SKM-1 treated with dmso at 0.1 percent for 144 hours (cell line): ENCODE measurements around the gene GMPR2.
A peak's percentile ranks its signal among the peaks of the same experiment; 100 is the strongest.
"Not testable (repeated sequence)": the region's sequence is repeated elsewhere in the genome, so short reads cannot be mapped to it uniquely, and the experiment has no call there.

Experiments
- DNase-seq: peaks from one replicate; lab custom pipeline; 2025; ENCODE audit not compliant: unreplicated experiment; lab: John Stamatoyannopoulos, UW

The GMPR2 gene

DNA sequence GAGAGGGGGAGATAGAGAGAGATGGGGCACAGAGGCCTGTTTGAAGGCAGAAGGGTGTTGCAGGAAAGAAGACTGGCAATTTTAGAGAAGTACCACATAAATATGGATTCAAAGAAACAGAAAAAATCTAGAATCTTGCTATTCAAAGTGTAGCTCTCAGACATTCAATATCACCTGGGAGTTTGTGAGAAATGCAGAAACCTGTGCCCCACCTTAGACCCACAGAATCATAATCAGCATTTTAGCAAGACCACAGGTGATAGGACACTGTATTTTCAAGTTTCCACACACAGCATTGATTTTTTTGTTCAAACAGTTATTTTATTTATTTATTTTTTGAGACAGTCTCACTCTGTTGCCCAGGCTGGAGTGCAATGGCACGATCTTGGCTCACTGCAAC is 3.8 kb upstream of the GMPR2 start:
- no peak for DNase-seq

DNA sequence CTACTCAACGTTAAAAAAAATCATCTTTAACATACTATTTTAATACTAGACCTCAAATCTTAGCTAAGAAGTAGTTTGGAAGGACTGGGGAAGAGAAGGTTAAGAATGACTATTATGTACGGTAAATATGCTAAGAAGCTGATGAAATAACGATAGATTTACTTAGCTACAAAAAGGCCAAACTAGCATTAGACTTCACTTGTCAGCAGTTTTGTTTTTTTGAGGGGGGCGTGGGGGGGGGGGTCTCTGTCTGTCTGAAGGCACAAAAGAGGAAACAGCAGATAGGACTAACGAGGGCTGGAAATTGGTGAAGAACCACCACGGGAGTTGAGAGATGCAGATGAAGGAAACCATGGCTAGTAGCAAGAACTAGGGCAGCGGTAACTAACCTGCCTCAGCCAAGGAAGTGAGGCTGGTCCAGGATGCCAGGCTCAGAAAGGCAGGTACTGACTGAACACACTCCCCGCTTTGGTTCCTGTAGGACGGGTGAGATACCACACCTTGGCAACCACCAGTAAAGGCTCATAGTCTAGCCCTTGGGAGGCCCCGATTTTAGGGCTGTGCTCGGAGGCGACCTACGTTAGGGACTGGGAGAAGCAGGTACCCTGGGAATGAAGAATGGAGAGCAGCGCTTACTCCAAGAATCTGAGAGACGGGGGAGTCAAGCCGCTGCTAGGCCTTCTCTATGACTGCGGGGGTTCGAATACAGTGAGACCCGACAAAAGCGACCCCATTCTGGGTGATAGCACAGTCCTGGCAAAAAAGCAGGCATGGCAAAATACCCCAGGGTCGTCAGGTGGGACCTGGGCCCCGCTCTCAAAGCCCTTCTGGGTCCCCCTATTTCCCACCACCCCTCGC is 1.2 kb upstream of the GMPR2 start:
- no peak for DNase-seq

DNA sequence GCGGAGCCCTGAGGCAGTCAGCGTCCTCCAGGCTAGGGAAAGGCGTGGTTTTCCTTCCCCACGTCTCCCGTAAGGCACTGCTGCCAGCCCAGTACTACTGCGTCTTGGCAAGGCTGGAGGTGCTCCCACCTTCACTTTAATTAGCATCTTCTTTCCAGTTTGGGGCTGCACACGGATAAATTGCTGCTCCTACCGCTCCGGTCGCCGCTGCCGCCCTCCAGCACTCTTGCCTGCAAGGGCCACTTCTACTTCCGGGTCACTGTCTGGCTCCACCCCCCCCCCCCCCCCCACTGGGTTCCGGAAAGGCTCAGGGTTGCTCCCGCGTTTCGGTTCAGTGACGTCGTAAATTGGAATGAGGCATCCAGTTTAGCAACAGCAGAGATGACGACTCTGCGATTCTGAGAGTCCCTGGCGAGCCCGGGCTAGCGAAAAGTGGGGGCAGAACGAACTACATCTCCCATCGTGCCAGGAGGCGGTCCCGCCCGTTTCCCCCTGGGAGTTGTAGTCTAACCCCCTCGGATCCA is 546 bp upstream of the GMPR2 start, which contains the start of gene NEDD8:
TSS of gene NEDD8 (minus strand) at position 247 of the 524 bp plus-strand sequence. CDS start at position 147, 100 bp downstream.
- DNase-seq = peak; percentile 55

DNA sequence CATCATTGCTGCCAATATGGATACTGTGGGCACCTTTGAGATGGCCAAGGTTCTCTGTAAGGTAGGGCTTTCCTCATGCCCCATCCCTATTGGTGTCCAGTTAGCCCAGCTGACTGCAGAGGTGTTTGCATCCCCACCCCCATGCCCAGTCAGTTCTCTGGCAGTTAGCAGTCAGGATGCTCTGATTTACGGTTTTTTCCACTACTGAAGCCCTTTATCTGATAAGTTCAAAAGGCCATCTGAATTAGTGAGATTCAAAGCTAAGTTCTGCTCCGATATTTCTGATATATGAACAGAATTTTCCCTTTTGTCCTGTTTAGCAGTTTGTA is 773 bp downstream of the GMPR2 start:
- DNase-seq = no peak

DNA sequence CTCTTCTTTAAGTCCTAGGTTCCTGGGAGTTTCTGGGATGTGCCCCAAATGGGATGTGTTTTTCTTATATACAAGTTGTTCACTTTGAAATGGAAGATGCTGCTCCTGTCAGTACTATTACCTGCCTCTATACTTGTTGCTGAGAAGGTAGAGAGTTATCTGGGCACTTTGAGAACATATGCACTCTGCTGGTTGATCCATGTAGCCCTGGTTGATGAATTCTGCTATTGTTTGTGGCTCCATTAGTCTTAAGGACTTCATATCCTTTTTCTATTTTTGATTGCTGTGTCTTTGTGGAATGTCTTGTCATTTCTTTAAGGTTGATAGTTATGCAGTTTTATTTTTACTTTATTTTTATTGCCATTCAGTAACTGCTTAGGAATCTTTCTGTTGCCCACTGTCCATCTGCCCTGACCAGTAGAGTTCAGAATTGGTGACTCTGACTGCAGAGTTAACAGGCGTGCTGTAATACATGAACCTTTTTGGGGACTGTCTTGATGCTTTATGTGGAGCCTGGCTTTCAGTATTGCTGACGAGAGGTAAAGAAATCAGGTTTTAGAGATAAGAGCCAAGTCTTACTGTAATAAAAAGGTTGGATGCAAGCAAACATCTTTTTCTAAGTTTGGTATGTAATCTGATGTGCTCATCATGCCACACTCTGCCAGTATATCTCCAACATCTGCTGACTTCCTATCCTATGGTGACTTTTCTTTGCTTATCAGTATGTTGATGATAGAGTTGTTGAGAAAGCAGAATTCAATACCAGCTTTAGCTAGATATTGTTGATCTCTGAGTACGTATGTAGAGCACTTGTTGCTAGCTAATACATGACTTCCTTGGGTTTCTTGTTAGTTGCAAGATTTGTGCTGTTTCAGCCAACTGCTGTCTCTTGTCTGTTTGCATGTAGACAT is 1.6 kb downstream of the GMPR2 start:
- DNase-seq = no peak

DNA sequence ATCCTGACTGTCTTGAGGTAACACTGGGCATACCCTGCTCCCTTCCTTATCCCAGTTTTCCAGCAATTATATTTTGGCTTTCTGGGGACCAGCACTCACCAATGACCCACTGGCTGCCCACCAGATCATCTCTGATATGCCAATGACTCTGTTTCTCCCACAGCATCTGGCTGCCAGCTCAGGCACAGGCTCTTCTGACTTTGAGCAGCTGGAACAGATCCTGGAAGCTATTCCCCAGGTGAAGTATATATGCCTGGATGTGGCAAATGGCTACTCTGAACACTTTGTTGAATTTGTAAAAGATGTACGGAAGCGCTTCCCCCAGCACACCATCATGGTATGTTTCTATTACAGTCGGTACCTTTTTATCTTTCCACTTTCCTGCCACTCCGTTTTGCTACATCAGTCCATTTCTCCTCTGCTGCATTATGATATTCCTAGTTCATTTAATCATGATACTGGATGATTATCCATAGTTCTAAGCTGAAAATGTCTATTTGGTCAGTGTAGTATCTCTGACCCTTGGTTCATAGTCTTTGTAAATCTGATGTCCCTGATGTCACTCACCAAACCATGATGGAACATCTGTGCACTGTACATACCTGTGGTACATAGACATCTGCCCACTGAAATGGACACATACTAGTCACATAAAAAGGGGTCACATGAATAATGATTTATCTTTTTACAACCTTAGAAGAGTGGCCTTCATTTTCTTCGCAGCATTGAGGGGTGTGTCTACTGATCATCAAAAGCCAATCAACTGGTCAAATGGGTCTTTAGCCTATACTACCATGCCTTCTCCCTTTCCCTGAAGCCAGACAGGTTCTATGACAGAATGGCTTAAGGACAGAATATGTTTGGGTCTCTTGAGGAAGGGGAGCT is 3.3 kb downstream of the GMPR2 start:
- DNase-seq = no peak

DNA sequence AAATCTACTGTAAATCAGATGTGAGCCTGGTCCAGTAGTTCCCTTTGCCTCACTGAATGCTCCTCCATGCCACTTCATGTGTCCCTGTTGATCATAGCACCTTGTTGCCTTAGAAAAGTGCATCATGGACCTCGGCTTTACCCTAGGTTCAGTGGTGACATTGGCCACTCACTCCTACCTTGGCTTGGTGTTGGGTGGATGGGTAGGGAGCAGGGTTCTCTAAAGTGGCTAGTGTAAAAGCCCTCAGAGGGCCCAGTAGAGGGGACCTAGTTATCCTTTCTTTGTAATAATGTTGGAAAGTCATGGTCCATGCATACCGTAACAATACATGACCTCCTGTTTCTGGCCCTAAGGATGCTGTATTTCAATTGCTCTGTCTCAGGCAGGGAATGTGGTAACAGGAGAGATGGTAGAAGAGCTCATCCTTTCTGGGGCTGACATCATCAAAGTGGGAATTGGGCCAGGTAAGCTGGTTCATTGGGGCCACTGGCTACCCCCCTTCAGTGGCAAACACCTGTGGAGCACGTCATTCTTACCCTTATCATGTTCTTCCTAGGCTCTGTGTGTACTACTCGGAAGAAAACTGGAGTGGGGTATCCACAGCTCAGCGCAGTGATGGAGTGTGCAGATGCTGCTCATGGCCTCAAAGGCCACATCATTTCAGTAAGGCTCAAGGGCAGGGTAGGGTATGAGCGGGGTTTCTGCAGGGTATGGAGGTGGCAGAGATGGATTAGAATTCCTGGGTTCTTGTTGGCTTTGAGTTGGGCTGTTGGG is 4.1 kb downstream of the GMPR2 start:
- DNase-seq = no peak

DNA sequence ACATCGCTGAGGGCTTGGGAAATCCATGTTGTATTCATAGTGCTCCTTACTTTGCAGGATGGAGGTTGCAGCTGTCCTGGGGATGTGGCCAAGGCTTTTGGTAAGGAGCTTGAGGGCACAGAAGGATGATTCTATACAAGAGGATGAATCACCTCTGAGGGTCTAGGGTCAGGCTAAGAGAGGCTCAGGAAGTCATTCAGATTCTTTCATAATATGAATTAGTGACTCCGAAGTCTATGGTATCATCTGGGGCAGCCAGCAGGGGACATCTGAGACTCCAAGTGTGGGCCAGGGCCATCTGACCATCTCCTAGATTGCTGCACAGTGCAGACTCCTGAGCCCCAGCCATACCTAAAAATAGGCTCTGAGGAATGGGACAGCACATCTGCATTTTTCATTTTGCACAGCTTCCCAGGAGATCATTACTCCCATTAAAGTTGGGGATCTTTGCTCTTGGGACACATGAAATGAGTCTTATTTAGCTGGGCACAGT is 4.8 kb downstream of the GMPR2 start:
- DNase-seq = no peak

DNA sequence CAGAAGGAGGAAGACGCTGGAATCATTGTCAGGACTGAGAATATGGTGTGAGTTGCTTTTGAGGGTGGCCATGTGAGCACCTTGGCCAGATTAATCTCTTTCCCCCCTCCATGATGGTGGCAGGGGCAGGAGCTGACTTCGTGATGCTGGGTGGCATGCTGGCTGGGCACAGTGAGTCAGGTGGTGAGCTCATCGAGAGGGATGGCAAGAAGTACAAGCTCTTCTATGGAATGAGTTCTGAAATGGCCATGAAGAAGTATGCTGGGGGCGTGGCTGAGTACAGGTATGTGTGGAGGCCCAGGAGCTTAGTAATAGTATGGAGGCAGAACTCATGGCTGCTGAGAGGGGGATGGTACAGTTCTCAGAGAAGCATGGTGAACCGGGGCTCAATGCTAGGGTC is 5.4 kb downstream of the GMPR2 start:
- DNase-seq = no peak

DNA sequence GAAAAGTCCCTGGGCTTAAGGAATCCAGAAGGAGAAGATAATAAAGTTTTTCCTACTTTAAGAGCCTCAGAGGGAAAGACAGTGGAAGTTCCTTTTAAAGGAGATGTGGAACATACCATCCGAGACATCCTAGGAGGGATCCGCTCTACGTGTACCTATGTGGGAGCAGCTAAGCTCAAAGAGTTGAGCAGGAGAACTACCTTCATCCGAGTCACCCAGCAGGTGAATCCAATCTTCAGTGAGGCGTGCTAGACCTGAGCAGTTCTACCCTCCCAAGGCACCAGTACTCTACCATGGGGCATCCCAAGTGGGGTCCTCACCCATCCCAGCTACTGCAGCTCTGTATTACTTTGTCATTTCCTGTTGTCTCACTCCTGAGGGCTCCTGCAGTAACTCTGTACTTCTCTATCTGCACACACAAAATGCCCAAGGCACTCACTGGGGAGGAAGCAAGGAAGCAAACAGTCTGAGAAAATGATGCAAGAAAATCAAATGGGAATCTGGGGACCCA is 5.9 kb downstream of the GMPR2 start:
- no peak for DNase-seq

DNA sequence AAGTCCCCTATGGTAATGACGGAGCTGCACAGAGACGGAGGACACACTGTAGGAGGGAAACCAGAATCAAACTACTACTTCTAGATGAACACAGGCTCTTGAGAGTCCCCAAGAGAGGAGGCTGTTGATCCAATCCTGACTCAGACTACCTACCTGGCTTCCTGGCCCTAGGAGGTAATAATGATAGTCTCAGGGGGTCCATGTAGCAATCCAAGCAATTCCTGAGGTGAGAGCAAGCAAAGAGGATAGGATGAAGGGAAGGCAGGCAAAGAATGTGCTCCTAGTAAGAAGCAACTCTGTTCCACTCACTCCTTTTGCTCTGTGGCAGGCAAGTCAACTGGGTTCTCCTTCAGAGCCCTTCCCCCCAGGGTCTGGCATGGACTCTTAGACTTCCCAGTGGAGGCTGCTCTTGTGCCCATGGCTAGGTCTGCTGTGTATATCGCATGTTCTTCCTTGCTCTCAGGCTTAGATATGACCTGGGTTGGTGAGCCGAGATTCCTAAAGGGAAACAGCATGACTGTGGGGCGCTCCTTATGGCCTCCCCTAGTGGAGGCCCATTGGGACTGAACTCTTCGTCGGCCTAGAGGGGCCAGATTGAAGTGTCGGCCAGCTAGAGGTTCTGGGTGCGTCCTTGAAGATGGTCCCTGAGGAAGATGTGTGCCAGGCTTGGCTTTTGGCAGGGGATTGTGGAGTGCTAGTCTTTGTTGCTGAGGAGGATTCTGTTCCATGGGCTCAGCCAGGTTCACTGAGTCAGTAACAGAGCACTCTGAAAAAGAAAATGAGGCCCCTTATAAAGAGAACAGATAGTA is 7.6 kb downstream of the GMPR2 start:
- DNase-seq = no peak

DNA sequence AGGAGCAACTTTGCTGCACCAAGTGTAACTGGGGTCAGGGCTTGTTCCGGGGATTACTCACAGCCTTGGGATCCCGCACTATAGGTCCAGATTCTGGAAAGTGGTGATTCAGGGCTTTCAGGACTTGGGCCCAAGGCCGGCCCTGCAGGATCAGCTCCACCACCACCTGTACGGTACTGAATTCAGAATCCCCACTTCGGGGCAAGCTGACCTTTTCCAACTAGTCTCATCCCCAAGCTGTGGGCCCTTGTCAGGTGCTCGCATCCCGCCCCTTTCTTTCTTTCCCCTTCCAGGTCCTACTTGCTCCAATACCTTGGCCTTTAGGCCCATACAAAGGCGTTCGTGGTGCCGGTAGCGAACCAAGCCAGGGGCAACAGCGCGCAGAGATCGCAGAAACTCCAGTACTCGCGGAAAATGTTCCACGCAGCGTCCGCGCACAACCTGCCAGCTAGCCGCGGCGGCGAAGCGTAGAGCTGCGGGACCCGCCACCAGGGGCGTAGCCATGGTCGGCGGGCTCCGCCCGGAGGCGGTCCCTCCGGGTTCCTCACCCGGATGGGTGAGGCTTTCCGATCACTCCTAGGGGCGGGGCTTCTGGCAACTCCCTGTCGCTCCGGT is 9.2 kb downstream of the GMPR2 start:
- peak; percentile 80 for DNase-seq

DNA sequence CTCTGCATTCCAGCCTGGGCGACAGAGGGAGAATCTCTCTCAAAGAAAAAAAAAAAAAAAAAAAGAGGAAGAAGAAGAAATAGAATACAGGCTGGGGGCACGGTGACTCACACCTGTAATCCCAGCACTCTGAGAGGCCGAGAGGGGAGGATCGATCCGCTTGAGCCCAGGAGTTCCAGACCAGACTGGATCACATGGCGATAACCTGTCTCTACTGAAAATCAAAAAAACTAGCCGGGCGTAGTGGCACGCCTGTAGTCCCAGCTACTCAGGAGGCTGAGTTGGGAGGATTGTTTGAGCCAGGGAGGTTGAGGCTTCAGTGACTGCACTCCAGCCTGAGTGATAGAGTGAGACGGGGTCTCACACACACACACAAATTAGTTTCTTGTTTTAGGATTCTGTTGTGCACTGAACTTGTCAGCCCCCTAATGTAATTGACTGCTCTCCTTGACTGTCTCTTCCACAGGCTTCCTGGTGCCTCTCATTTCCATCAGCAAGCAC is 10.7 kb downstream of the GMPR2 start:
- DNase-seq = peak; percentile 9

DNA sequence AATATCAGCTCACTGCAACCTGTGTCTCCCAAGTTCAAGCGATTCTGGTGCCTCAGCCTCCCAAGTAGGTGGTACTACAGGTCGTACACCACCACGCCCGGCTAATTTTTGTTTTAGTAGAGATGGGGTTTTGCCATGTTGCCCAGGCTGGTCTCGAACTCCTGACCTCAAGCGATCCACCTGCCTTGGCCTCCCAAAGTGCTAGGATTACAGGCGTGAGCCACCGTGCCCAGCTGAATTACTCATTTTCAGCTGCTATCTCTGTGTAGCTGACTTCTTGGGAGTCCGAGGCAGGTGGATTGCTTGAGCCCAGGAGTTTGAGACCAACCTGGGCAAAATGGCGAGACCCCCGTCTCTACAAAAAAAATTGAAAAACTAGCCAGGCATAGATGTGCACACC is 12.6 kb downstream of the GMPR2 start:
- DNase-seq = not testable (repeated sequence)

DNA sequence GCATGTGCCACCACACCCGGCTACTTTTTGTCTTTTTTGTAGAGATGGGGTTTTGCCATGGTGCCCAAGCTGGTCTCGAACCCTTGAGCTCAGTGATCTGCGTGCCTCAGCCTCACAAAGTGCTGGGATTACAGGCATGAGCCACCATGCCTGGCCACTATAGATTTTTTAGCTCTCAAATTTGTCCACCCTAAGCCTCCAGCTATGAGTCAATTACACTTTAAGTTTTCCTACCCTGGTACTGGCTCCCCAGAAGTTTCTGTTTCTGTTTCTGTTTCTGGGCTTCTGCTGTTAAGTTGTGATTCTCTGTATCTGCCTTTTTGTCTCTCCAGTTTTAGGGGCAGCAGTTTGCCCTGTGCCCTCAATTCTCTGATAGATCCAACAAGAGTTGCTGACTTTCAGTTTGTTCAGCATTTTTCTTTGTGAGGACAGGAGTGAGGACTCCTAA is 14.1 kb downstream of the GMPR2 start:
- DNase-seq = no peak

DNA sequence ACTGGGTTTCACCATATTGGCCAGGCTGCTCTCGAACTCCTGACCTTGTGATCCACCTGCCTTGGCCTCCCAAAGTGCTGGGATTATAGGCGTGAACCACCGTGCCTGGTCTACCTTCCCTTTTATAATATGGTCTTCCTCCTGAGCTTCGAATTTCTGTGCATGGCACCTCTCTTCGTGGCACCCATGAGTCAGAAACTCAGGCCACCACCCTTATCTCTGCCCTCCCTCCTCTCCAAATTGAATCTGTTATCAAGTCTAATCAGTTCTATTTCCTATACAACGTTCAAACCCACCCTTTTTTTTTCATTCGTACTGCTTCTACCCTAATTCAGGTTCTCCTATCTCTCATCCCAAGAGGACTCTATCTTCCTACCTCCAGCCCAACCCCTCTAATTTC is 14.7 kb downstream of the GMPR2 start:
- no peak for DNase-seq

DNA sequence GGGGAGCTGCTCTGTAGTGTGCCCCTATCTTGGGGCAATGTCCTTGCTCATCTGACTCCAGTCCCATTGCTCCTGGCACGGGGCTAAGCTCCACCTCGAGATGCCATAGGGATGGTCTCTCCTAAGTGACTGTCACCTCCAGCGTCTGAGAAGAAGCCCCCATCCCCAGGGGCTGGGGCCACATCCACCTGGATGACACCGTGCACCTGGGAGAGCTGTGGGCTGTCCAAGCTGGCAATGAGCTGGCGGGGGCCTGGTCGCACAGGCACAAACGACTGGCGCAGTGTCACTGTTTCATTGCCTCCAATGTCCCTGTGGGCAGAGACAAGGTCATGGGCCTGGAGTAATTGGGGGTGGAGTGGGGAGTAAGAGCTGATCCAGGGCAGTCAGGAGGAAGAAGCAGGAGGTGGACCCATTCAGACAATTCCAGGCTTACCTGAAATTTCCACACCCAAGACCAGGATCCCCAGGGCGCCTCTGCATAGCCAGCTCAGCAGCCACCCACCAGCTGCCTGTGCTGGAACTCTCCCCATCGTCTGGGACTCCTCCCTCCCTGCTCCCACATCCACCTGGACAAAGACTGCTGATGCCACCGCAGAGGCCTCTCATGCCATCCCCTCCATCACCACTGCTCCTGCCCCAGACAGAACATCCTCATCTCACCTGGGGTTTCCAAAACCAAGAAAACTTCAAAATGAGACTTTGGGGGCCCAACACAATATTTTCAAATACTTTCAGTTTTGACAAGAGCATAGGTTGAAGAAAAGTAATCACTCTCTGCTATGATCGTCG is 16.7 kb downstream of the GMPR2 start:
- no peak for DNase-seq
